Stimulated activated CD8-positive, alpha-beta memory T cell treated with anti-CD3 and anti-CD28 coated beads, Interleukin-4, amount 100 ng/mL, for 24 hours (primary cell): ENCODE data around the gene RNF112.

Source experiments
- DNase-seq: peaks from one replicate; pipeline ENCODE4 v3.0.0-alpha.2; 2020; ENCODE audit warnings: low read depth

The RNF112 gene

GRCh38 chr17:19410875-19411620 is at the start of gene RNF112:
TSS of gene RNF112 (plus strand) at chr17:19411232. CDS start at chr17:19411409, 177 bp downstream.
- DNase-seq = no peak

DNA sequence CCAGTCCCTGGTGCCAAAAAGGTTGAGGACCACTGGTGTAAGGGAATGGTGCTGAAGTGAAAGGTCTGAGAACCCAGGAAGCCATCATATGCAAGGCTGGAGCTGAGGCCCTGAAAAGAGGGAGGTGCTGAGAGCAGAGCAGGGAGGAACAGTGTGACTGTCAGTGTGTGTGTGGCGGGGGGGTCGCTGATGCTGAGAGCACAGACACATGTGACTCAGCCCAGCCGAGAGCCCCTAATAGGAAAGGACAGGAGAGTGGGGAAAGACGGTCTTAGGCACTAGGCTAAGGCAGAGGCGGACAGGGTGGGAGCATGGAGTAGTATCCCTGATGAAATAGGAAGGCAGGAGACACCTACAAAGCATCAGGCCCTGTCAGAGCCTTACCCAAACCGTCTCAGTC is 49.7 kb upstream of the RNF112 start:
- no peak for DNase-seq

GRCh38 chr17:19361944-19362276 is 49.1 kb upstream of the RNF112 start:
- DNase-seq = no peak

- peak; percentile 82 for DNase-seq
These were observed 48.5 kb upstream of the RNF112 start, which contains the start of gene B9D1 for GRCh38 chr17:19362277-19363113. TSS of gene B9D1 (minus strand) at chr17:19362723. CDS start at chr17:19362569, 154 bp downstream.

GRCh38 chr17:19363114-19363438 is 48.0 kb upstream of the RNF112 start:
- DNase-seq = no peak

GRCh38 chr17:19363460-19364035 is 47.5 kb upstream of the RNF112 start:
- DNase-seq = no peak

- no peak for DNase-seq
These were observed 46.1 kb upstream of the RNF112 start for GRCh38 chr17:19364699-19365498.

GRCh38 chr17:19365499-19365817 is 45.6 kb upstream of the RNF112 start:
- DNase-seq = no peak

GRCh38 chr17:19365833-19366636 is 45.0 kb upstream of the RNF112 start:
- DNase-seq = no peak

GRCh38 chr17:19366637-19366972 is 44.4 kb upstream of the RNF112 start:
- no peak for DNase-seq

DNA sequence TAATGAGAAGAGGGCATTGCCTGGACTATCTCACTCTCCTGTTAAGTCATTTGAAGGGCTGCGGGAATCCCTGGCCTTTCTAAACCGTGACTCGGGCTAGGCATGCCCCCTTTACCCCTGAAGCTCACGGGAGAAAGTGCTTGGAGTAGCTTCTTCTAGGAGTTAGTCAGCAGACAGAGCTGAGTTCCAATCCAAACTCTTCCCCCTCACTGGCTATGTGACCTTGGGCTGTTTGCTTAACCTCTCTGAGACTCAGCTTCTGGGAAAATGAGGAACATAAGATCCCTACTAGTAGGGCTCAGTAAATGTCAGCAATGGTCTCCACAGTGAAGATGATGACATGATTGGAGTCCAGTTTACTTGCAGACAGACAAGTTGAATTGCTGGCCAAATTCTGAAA is 42.8 kb upstream of the RNF112 start:
- no peak for DNase-seq

- DNase-seq = no peak
These were observed 41.8 kb upstream of the RNF112 start for GRCh38 chr17:19369107-19369778.

DNA sequence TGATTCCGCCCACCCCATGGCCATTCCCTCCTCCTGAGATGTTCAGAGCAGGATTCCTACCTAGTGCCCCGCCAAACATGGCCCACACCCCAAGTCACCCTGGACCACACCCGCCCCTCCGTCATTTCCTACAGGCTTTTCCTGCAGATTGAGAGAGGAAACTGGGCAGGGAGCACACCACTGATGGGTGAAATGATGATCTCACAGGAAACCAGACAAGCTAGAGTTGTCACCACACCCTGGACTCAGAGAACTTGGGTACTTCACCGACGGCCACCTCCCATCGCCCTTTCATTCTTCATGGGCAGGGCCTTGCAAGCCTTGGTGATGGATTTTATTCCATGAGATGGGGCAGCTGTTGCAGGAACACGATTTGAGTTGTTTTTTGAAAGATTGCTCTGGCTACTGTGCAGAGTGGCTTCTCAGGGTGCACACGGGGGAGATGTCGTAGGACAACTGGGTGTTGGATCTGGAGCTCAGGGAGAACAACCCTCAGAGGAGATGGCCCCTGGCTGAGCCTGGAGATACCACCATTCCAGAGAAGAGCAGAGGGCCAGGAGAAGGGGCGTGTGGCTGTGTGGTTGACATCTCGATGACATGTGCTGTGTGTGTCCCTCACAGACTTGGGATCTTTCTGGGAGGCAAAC is 41.1 kb upstream of the RNF112 start:
- no peak for DNase-seq

GRCh38 chr17:19370493-19370960 is 40.5 kb upstream of the RNF112 start:
- DNase-seq = no peak

GRCh38 chr17:19371259-19372010 is 39.6 kb upstream of the RNF112 start:
- DNase-seq = no peak

- no peak for DNase-seq
These were observed 39.0 kb upstream of the RNF112 start for GRCh38 chr17:19372011-19372370.

GRCh38 chr17:19372439-19372838 is 38.6 kb upstream of the RNF112 start:
- DNase-seq = no peak

DNA sequence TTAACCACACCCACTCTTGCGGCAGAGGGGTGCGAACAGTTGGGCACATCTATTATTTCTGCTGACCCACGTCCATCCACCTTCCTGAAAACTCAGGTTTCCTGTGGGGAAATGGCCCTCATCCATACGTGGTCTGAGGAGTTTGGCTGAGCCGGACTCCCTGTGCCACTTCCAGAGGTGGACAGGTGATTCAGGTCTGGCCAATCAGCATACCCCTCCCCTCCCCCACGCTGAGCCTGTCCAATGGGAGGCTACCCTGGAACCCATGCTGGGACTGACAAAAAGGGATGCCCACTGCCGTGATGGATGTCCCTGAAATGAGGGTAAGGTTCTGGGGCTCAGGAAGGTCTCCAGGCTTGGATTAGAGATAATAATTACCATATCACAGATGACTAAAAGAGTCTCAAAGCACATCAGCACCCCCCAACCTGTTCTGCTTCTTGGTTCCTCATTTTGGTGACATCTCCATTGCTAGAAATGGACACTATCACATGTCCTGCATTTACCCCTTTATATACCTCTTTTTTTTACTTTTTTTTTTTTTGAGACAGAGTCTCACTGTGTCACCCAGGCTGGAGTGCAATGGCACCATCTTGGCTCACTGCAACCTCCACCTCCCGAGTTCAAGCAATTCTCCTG is 38.0 kb upstream of the RNF112 start:
- no peak for DNase-seq

- DNase-seq = no peak
These were observed 36.9 kb upstream of the RNF112 start for GRCh38 chr17:19374136-19374535.
